GM12865 (cell line): ENCODE measurements around the gene MME.

Experiments used
- DNase-seq: peaks from one replicate; pipeline ENCODE4 v3.0.0; 2010; ENCODE audit warnings: low read depth
- H3K4me3 ChIP-seq: 2 replicates; pipeline ENCODE4 v1.5.1; 2011; ENCODE audit warnings: mild to moderate bottlenecking, low read depth, low read length, control low read depth
- CTCF ChIP-seq: IDR thresholded peaks from 2 replicates; pipeline ENCODE4 v1.5.1; 2011; ENCODE audit warnings: low read length, control low read depth, low read depth, inconsistent platforms; ENCODE audit not compliant: insufficient read depth; ENCODE audit errors: missing control alignments

The MME gene

GRCh38 chr3:155194973-155195957 is 115.1 kb downstream of the MME start:
- no peak for DNase-seq

GRCh38 chr3:155196131-155197021 is 116.3 kb downstream of the MME start:
- no peak overlapping the region for H3K4me3 ChIP-seq
- no peak for TF ChIP-seq CTCF
- DNase-seq: no peak

More at GRCh38 chr3:155194973-155195957, 115.1 kb downstream of the MME start:
- H3K4me3 ChIP-seq: no peak overlapping the region
- no peak for TF ChIP-seq CTCF

GRCh38 chr3:155197786-155198185 is 117.7 kb downstream of the MME start:
- no peak overlapping the region for H3K4me3 ChIP-seq
- DNase-seq: no peak
- TF ChIP-seq CTCF: no peak

- H3K4me3 ChIP-seq: no peak overlapping the region
- no peak for DNase-seq
- TF ChIP-seq CTCF: no peak
These were observed 122.5 kb downstream of the MME start for GRCh38 chr3:155202626-155203025.

GRCh38 chr3:155204851-155205250 is 124.7 kb downstream of the MME start:
- TF ChIP-seq CTCF: no peak

GRCh38 chr3:155208183-155208800 is 128.2 kb downstream of the MME start:
- no peak for DNase-seq
- no peak overlapping the region for H3K4me3 ChIP-seq

More at GRCh38 chr3:155204851-155205250, 124.7 kb downstream of the MME start:
- H3K4me3 ChIP-seq: no peak overlapping the region
- no peak for DNase-seq

More at GRCh38 chr3:155208183-155208800, 128.2 kb downstream of the MME start:
- TF ChIP-seq CTCF: no peak
